Measurements from ENCODE around the gene CXCL1.

Gene CXCL1

DNA sequence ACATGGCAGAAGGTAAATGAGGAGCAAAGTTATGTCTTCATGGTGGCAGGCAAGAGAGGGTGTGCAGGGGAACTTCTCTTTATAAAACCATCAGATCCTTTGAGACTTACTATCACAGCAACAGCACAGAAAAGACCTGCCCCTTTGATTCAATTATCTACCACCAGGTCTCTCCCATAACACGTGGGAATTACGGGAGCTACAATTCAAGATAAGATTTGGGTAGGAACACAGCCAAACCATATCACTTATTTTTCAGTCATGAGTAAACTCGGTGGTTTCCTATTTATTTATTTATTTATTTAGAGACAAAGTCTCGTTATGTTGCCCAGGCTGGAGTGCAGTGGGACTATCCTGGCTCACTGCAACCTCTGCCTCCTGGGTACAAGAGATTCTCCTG, 22.1 kb downstream of the CXCL1 start:
- DNase-seq (ENCODE audit: low read depth): no peak
- H3K4me3 ChIP-seq (ENCODE audit: control insufficient read depth, low read depth, low read length): no peak overlapping the region
- TF ChIP-seq, protein P1, sequence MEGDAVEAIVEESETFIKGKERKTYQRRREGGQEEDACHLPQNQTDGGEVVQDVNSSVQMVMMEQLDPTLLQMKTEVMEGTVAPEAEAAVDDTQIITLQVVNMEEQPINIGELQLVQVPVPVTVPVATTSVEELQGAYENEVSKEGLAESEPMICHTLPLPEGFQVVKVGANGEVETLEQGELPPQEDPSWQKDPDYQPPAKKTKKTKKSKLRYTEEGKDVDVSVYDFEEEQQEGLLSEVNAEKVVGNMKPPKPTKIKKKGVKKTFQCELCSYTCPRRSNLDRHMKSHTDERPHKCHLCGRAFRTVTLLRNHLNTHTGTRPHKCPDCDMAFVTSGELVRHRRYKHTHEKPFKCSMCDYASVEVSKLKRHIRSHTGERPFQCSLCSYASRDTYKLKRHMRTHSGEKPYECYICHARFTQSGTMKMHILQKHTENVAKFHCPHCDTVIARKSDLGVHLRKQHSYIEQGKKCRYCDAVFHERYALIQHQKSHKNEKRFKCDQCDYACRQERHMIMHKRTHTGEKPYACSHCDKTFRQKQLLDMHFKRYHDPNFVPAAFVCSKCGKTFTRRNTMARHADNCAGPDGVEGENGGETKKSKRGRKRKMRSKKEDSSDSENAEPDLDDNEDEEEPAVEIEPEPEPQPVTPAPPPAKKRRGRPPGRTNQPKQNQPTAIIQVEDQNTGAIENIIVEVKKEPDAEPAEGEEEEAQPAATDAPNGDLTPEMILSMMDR (conservative IDR thresholded peaks at IDR 0.05; ENCODE audit: control insufficient read depth, insufficient read depth, low read depth, low read length): no peak

DNA sequence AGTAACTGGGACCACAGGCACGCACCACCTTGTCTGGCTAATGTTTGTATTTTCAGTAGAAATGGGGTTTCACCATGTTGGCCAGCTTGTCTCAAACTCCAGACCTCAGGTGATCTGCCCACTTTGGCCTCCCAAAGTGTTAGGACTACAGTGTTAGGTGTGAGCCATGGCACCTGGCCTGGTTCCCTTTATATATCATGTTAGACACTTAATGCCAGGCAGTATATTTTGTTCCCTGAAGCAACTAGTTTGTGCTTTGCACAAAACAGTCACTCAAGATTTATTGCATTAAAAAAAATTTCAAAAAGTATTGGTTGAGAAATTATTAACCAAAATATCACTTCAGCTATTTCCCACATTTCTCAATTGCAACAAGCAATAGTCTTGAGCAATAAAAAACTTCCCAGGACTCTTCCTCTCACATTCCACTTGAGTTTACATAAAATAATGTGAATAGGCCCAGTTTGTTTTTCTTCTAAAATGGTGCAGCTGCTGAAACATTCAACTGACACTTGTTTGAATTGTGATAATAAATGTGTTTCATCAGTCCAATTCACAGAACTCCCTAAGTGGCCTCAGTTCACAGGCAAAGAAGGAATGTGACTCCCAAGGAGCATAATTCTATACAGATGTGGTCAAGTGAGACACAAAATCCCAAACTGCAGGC, 22.7 kb downstream of the CXCL1 start:
- TF ChIP-seq, protein P1 (conservative IDR thresholded peaks at IDR 0.05; ENCODE audit: control insufficient read depth, insufficient read depth, low read depth, low read length): no peak
- no peak overlapping the region for H3K4me3 ChIP-seq (ENCODE audit: control insufficient read depth, low read depth, low read length)
- DNase-seq (ENCODE audit: low read depth): peak; percentile 94

DNA sequence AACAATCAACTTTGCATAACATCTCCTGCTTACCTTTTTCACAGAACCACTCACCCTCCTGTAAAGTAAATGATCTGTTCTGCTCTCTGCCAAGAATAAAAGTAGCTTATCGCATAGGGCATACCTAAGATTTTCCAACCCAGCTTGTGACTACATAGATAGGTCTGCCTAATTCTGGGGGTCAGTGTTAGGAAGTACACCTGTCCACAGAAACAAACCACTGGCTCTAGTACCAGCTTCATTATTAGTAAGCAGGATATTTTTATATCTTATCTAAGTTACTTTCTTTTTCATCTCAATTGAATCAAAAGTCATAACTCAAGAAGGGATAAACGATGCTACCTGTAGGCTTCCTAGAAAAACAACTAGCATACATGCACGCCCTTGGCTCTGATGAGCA, 23.8 kb downstream of the CXCL1 start:
- TF ChIP-seq, protein P1 (conservative IDR thresholded peaks at IDR 0.05; ENCODE audit: control insufficient read depth, insufficient read depth, low read depth, low read length): no peak
- DNase-seq (ENCODE audit: low read depth): no peak
- H3K4me3 ChIP-seq (ENCODE audit: control insufficient read depth, low read depth, low read length): no peak overlapping the region

DNA sequence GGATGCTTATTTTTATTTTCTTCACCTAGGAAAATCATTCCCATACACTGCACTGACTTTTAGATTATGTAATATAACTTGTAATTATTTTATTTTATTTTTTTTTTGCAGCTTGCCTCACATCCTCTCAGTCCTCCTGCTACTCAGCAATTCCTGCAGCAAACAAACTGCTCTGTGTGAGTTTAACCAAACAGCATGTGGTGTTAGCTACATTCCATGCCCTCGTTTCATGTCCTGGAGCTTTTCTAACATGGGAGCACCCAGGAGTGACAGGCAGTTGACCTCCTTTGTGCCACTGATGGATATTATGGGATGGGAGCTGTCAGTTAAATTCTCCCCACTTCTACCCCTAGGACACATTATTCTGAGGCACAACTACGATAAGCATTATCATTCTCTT, 24.8 kb downstream of the CXCL1 start:
- TF ChIP-seq, protein P1 (conservative IDR thresholded peaks at IDR 0.05; ENCODE audit: control insufficient read depth, insufficient read depth, low read depth, low read length): no peak
- DNase-seq (ENCODE audit: low read depth): no peak

DNA sequence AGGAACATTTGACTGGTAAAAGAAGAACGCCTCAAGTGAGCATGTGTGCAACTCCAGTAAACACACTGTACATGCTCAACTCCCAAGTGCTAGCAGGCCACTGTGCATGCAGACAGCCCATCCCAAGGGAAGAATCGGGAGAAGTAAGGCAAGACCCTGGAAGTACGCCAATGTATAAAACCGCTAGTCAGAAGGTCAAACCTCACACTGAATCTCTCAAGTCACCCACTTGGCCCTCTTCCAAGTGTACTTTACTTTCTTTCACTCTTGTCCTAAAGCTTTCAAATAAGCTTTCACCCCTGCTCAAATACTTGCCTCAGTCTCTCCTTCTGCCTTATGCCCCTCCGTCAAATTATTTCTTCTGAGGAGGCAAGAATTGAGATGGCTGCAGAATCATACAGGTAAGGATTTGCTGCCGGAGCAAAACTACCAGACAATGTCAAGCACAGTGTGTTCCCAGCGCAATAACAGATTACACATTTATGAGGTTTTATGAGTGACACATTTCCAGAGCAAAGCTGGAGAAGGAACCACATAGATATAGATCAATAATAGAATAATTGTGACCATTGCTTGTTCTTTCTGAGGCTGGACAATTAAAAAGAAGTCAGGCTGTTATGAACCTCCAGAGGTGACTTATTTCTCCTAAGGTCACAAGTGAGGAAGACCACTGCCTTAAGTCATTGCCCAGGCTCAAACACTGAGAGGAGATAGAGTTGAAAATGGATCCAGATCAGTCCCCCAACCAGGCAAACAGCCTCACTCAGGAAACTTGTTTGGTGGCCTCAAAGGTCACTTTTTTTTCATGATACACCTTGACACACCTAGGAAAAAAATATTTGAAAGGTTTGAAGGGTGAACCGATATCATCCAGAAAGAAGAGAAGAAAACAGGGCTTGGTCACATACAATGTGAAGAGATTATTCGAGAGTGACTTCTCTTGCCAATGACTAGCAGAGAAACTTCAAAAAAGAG, 26.3 kb downstream of the CXCL1 start:
- DNase-seq (ENCODE audit: low read depth): peak; percentile 88
- TF ChIP-seq, protein P1 (conservative IDR thresholded peaks at IDR 0.05; ENCODE audit: control insufficient read depth, insufficient read depth, low read depth, low read length): no peak
- H3K4me3 ChIP-seq (ENCODE audit: control insufficient read depth, low read depth, low read length): no peak overlapping the region

More for the DNA sequence above, 24.8 kb downstream of the CXCL1 start:
- H3K4me3 ChIP-seq (ENCODE audit: control insufficient read depth, low read depth, low read length): no peak overlapping the region

DNA sequence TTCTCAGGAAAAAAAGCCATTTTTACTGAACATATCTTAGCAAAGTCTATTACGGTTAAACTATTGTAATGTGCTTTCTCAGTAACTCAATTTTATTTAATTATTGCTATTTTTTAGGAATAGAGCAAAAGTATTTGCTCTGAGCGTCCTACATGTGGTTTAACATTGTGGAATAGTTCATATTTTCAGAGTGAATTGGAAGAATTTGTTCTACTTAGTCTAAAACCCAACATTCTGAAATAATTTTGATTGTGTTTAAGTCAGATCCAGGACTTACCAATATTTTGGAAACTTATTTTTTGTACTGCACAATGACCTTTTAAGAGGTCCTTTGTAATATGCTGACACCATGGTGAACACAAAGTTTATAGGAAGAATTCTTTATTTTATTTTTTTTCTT, 27.2 kb downstream of the CXCL1 start:
- DNase-seq (ENCODE audit: low read depth): peak; percentile 78
- TF ChIP-seq, protein P1 (conservative IDR thresholded peaks at IDR 0.05; ENCODE audit: control insufficient read depth, insufficient read depth, low read depth, low read length): no peak
- no peak overlapping the region for H3K4me3 ChIP-seq (ENCODE audit: control insufficient read depth, low read depth, low read length)
